IPS DF 4.7 (cell line): Measurements from ENCODE around the gene TSHZ2.

Source experiments
- DNase-seq: peaks from one replicate; pipeline ENCODE4 v3.0.0-alpha.2; 2013; ENCODE audit warnings: low spot score; ENCODE audit errors: extremely low read depth

TSHZ2 gene

GRCh38 chr20:53061192-53062108 lies 89.3 kb downstream of the TSHZ2 start:
- no peak for DNase-seq

- DNase-seq, result no peak
These were observed 92.8 kb downstream of the TSHZ2 start for GRCh38 chr20:53064935-53065334.

- DNase-seq, result no peak
These were observed 96.1 kb downstream of the TSHZ2 start for GRCh38 chr20:53068241-53068640.

GRCh38 chr20:53069132-53069531 lies 97.0 kb downstream of the TSHZ2 start:
- DNase-seq, result no peak

GRCh38 chr20:53070224-53070623 lies 98.1 kb downstream of the TSHZ2 start:
- DNase-seq, result no peak

DNA sequence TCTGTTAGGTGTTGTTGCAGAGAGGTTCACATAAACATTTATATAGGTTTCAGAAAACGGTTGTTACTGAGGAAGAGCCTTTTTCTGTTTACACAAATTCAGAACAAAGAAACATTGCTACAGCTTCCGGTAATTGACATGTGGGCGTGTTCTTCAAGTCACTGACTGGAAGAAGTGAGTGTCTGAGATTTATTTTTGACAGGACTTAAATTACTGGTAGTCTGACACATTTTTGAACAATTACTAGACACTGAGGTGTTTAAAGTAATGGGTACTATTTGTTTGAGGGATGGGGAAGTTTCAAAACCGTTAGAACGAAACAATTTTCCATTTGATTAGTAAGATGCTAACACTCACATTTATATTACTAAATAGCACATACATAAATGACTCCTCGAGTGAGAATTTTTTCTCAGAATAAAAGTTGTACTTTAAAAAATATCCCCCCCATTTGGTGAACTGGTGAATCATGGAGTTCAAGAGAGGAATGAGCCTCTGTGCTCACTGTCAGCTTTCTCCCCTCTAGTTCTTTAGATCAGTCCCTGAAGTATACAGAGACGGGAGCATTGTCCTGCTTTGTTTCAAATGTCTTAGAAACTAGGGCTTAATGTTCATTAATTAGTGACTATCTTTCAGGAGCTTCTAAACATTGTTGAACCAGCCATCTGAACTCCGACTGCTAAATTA lies 98.7 kb downstream of the TSHZ2 start:
- no peak for DNase-seq

GRCh38 chr20:53071833-53072232 lies 99.7 kb downstream of the TSHZ2 start:
- no peak for DNase-seq

- DNase-seq, result no peak
These were observed 100.9 kb downstream of the TSHZ2 start for GRCh38 chr20:53072923-53073579.

DNA sequence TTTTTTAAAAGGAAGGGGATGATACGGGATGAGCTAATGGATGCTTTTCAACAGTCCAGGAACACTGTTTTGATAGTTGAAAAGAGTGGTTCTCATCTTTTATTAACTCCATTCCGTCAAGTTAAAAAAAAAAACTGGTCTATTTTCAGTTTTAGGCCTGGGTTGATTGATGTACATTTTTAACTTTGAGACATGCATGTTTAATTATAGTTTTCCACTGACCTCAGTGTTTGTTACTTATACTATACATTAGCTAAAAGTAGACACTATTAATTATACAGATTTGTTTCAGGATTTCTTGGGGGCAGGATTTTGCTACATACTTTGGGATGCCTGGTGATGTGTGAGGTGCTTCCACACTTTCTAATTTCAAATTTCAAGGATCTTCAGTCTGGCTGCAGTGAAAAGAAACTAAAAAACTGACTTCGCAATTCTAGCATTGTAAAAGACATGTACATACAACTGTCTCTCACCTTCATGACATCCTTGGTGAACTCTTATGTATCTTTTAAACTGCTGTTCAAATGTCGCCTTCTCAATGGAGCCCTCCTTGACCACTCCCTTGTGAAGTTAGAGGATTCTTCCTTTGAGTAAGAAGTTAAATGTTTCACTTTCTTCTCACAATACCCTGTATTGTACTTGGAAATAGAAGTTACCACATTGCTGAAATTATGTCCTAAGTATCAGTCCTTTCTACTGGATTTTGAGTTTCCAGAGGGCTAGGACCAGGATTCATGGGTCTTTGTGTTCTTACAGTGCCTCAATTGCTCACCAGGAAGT lies 101.7 kb downstream of the TSHZ2 start:
- no peak for DNase-seq

DNA sequence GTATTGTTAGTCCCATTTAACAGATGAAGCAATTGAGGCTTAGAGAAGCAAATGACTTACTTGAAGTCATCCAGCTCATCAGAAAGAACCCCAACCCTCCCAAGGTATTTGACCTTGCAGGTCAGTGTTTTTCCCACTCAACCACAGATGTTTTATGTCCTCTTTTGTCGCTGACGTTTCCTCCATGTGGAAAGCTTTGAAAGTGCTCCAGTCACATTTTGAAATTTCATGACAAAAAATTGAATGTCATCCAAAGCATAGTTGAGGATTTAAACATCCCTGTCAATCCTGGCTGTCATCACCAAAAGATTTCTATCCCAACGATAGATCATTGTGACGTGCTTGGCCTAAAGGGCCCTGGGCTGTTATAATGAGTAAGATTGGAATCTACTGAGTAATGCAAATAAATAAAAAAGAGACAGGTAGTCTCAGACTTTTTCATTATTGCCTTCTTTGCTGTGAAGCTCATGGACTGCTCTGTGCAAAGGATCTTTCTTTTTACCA lies 102.7 kb downstream of the TSHZ2 start:
- no peak for DNase-seq

- DNase-seq, result no peak
These were observed 104.5 kb downstream of the TSHZ2 start for GRCh38 chr20:53076668-53077067.

DNA sequence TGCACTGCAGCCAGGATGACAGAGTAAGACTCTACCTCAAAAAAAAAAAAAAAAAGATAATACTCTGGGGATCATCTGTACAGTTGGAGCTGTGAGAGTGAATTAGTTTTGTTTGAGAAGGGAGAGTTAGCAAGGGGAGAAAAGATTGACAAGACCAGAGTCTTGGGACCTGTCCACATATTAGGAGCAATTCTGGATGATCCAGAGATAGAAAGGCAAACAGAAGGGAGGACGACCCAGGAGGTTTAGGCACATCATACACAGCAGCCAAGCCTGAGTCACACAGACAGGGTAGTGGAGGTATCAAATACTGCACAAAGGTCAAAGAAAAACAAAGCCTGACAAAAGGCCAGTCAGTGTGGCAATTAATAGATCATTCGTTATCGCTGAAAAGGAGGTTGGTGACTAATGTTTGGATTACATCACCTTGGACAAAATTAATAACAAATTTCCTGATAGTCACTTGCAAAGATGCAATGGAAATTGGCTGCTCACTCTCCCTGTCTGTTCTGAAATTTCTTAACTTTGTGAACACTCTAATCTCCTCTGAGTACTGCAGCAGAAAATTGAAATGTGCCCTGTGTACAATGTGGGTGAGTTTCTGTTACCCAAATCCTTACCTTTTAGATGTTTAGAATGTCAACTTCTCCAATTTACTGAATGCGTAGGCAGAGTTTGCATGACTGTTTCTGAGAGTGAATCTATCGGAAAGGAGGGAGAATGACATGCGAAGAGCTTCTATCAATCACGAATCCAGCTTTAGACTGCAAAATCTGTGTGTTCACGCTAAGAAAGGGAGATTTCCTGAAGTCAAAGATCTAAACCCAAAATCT lies 105.4 kb downstream of the TSHZ2 start:
- DNase-seq, result no peak

- no peak for DNase-seq
These were observed 106.6 kb downstream of the TSHZ2 start for GRCh38 chr20:53078761-53079160.

- no peak for DNase-seq
These were observed 107.1 kb downstream of the TSHZ2 start for GRCh38 chr20:53079261-53079691.

DNA sequence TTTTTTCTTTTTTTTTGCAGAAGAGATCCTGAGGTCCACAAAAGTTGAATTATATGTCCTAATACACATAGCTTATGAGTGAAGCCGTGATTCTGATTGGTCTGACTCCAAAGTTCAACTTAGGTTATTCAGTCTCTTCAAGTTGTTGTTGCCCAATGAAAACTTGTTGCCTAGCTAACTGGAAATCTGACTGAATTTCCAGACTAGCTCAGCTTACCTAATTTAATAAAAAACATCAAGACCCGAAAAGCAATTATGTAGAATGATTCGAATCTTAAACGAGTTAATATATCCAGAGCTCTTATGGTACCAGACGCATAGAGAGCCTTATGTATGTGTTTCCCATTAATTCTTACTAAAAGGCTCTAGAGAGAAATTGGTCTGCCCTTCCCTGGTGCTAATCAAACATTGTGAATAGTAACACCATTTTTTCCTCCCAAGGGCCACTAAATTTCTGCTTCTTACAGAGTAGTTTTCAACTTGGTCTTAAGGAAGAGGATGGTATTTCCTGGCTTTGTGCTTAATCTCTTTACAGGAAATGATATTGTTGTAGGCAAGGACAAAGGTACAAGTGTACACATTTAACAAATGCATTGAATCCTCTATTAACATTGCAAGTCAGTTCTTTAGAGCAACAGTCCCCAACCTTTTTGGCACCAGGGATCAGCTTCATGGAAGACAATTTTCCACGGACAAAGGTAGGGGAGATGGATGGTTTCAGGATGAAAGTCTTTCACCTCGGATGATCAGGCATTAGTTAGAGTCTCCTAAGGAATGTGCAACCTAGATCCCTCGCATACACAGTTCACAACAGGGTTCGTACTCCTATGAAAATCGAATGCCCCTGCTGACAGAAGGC lies 107.9 kb downstream of the TSHZ2 start:
- no peak for DNase-seq

GRCh38 chr20:53080687-53080962 lies 108.5 kb downstream of the TSHZ2 start:
- DNase-seq, result no peak

GRCh38 chr20:53080969-53081871 lies 109.1 kb downstream of the TSHZ2 start:
- no peak for DNase-seq
